NCI-H748 (cell line): Measurements from ENCODE around the gene CDC73.
"Not testable (repeated sequence)": the region's sequence is repeated elsewhere in the genome, so short reads cannot be mapped to it uniquely, and the experiment has no call there.

Source experiments
- DNase-seq: peaks from one replicate; lab custom pipeline; 2025; ENCODE audit not compliant: unreplicated experiment; lab: John Stamatoyannopoulos, UW

CDC73 gene

DNA sequence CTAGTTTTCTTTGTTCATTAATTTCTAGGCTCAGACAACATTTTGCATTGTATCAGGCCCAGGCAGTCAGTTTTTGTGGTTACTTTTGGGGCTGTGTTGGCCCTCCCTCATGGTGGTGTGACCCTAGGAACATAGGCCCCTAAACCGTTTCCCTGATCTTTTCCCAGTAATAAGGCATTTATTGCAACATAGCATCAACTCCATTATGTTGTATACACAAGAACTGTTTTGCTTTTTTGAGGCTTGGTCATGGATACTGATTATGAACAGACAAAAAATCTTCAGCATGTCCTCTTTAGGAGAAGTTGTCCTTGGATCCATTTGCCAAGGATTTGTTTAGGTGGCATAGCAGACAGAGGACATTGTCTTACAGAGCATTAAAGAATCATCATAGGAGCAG, 54.3 kb downstream of the CDC73 start:
- DNase-seq, result no peak

DNA sequence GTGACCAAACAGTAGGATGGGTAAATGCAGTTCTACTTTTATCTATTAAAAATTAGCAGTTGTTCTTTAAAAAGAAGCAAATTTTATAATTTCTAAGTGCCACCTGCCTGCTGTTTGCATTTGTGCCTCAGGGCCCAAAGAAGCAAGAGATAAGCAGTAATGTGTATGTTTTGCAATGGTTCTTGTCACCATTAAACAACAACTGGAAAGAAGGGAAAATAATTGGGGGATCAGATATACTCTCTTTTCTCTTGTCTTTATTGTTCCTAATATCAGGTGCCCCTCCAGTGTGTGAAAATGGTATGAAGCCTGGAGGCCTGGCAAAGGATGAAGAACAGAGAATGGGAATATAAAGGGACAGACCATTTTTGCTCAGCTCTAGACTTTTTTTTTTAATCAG, 55.0 kb downstream of the CDC73 start:
- no peak for DNase-seq

DNA sequence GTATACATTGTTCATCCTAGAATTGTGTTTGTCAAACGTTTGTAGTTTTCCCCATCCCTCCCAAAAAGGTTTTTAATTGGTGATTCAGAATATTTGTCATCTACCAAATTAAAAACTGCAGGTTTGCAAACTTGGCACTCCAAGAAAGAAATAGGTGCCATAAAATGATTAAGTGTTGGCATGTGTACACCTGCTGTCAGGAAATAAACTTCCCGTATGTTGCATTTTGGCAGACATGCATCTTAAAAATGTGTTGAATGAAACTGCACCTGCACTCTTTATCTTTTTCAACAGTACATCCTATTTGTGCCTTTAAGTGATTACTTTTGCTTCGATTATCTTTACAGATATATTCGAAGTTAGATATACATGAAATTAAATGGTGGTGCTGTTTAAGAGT, 57.3 kb downstream of the CDC73 start:
- DNase-seq, result no peak

DNA sequence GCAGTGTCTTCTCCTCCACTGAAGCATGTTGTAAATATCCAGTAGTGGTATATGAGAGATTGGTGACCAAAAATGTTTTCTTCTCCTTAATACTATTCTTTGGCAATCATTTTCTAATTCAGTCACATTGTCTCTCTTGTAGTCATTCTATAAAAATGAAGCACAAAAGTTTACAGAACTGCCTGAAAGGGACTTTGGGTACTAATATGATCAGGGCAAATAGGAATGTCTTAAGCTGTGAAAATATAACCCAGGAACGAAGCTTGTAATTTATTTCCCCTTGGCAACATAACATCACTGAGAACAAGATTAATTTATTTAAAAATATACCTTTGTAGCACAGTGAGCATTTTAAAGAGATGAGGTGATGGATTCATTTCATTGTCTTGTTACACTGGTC, 59.7 kb downstream of the CDC73 start:
- no peak for DNase-seq

DNA sequence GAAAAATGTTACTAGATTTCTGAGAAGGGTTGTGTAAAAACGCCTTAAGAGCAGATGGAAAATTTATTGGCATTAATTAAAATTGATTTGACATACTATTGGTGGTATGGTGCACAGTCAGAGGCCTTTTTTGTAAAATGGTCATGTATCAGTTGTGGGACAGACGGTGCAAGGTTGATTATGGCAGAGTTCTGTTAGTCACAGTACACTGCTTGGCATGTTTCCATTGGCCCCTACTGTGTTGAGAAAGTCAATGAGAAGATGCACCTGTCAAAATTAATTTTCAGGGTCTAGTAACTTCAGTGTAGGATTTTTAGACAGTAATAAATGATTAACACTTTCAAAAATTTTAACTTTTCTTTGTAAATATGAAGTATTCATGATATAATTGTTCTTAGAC, 60.2 kb downstream of the CDC73 start:
- peak; percentile 25 for DNase-seq

DNA sequence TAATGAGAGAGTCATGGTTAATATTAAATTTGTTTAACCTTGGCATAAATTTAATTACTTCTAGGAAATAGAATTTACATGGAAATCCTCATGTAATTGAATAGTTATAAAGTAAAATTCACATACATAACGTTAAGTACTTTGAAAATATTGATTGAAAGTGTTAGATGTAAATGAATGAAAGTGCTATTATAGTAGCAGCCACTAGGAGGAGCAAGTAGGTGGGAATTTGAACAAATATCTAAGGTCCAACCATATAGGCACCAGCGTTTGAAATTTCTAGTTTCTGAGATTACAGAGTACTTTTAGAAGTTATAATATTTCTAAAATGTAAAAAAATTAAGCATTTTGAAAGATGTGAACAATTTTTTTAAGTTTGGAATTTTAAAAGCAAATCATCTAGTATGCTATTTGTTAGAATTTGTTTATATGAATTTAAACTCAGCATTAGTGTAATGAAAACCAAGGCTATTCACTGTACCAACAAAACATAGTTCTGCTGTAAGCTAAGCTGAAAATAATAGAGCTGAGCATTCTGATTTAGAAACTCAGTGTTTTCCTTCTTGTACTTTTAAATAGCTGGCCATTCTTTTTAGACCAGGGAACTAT, 61.3 kb downstream of the CDC73 start:
- peak; percentile 61 for DNase-seq

- no peak for DNase-seq
Observed at GRCh38 chr1:193184776-193185175, 62.9 kb downstream of the CDC73 start.

- no peak for DNase-seq
Observed at GRCh38 chr1:193185211-193185610, 63.4 kb downstream of the CDC73 start.

GRCh38 chr1:193185901-193186731, 64.3 kb downstream of the CDC73 start, which contains the start of gene B3GALT2:
TSS of gene B3GALT2 (minus strand) at chr1:193186613. CDS start at chr1:193181562, 5,051 bp downstream.
- DNase-seq, result peak; percentile 76

DNA sequence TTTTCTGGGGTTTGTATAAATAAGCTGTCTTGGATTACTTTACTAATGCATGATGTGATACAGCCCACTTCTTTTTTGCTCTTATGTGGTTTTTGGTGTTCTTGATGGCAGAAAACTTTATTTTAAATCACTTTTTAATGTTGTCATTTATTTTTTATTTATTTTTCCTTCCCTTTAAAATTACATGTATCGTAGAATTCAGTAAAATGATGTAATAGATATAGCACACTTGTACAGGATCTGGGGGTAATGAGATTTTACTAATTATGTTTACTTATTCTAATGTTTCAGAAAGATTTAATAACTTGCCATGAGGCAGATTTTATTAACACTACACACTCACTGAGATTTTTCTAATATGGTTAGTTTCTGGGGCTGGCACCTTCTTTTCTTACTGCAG, 65.3 kb downstream of the CDC73 start:
- DNase-seq, result peak; percentile 7

- not testable (repeated sequence) for DNase-seq
Observed at GRCh38 chr1:193188915-193189314, 67.1 kb downstream of the CDC73 start.

- peak; percentile 27 for DNase-seq
Observed at GRCh38 chr1:193189442-193190095, 67.7 kb downstream of the CDC73 start.

- DNase-seq, result peak; percentile 10
Observed at GRCh38 chr1:193190096-193190744, 68.4 kb downstream of the CDC73 start.

GRCh38 chr1:193192586-193192985, 70.8 kb downstream of the CDC73 start:
- no peak for DNase-seq

DNA sequence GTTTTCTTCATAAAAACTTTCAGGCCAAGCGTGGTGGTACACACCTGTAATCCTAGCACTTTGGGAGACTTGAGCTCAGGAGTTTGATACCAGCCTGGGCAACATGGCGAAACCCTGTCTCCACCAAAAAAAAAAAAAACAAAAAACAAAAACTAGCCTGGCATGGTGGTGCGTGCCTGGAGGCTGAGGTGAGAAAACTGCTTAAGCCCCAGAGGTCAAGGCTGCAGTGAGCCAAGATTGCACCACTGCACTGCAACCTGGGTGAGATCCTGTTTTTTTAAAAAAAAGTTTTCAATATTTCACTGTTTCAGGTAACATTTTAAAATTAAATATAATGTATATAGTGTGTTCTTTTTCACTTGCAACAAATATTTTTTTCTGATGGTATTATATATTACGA, 78.1 kb downstream of the CDC73 start:
- no peak for DNase-seq

GRCh38 chr1:193201021-193201420, 79.2 kb downstream of the CDC73 start:
- no peak for DNase-seq

- no peak for DNase-seq
Observed at GRCh38 chr1:193210996-193211395, 89.2 kb downstream of the CDC73 start.

GRCh38 chr1:193211539-193211938, 89.7 kb downstream of the CDC73 start:
- no peak for DNase-seq

DNA sequence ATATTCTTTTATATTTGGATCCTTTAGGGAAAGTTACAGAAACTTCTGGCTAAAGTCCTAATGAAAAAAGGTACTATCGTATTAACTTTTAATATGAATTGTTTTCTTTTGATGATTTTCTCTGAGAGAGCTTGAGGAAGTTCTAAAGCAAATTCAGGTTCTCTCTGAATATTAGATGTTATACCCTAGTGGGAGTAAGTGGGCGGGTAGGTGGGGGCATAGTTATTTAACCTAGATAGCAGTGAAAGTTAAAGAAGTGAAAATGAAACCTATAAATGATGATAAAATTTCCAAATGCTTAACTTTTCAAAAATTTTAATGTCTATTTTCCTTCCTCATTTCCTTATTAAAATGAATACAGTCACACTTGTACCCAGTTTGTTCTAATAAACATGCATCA, 90.8 kb downstream of the CDC73 start:
- DNase-seq, result no peak

GRCh38 chr1:193213998-193214397, 92.2 kb downstream of the CDC73 start:
- DNase-seq, result no peak

GRCh38 chr1:193216920-193217319, 95.1 kb downstream of the CDC73 start:
- DNase-seq, result peak; percentile 18
